ENCODE measurements around the gene HAPLN3.

Gene HAPLN3

GRCh38 chr15:88866295-88866881, 29.0 kb downstream of the HAPLN3 start:
- H3K4me3 ChIP-seq (ENCODE audit: low read length, poor library complexity, severe bottlenecking), result no peak overlapping the region
- H4K20me1 ChIP-seq (ENCODE audit: insufficient read depth, low read length, poor library complexity, severe bottlenecking), result no peaks in the 10 kb centered on the region
- H3K4me1 ChIP-seq (ENCODE audit: insufficient read depth, low read length, poor library complexity, severe bottlenecking), result no peaks in the 10 kb centered on the region
- no peak overlapping the region for H2AFZ ChIP-seq (ENCODE audit: low read length)
- H3K79me2 ChIP-seq (ENCODE audit: insufficient read depth, low read length), result no peaks in the 10 kb centered on the region
- no peaks in the 10 kb centered on the region for H3K36me3 ChIP-seq (ENCODE audit: insufficient read depth, low read length)
- no peak for TF ChIP-seq CTCF (conservative IDR thresholded peaks at IDR 0.05; ENCODE audit: low read length)
- no peak for TF ChIP-seq EZH2phosphoT487 (IDR thresholded peaks at IDR 0.05; ENCODE audit: borderline replicate concordance)
- no peaks in the 10 kb centered on the region for H3K9me3 ChIP-seq (ENCODE audit: insufficient read depth, low read depth, low read length)
- H3K4me2 ChIP-seq (ENCODE audit: low read depth, low read length, poor library complexity, severe bottlenecking), result no peak overlapping the region
- H3K9ac ChIP-seq (ENCODE audit: low read depth, low read length, poor library complexity, severe bottlenecking), result no peak overlapping the region
- H3K27me3 ChIP-seq (ENCODE audit: insufficient read depth, low read length, poor library complexity, severe bottlenecking), result no peaks in the 10 kb centered on the region
- H3K9me2 ChIP-seq (replicated peaks; ENCODE audit: low read depth, low read length), result no peaks in the 10 kb centered on the region
- H3F3A ChIP-seq (ENCODE audit: low read depth), result no peaks in the 10 kb centered on the region

- H3K9me2 ChIP-seq (replicated peaks; ENCODE audit: low read depth, low read length), result no peaks in the 10 kb centered on the region
- H3K4me2 ChIP-seq (ENCODE audit: low read depth, low read length, poor library complexity, severe bottlenecking), result no peak overlapping the region
- no peaks in the 10 kb centered on the region for H4K20me1 ChIP-seq (ENCODE audit: insufficient read depth, low read length, poor library complexity, severe bottlenecking)
- no peaks in the 10 kb centered on the region for H3K4me1 ChIP-seq (ENCODE audit: insufficient read depth, low read length, poor library complexity, severe bottlenecking)
- no peaks in the 10 kb centered on the region for H3K9me3 ChIP-seq (ENCODE audit: insufficient read depth, low read depth, low read length)
- TF ChIP-seq EZH2phosphoT487 (IDR thresholded peaks at IDR 0.05; ENCODE audit: borderline replicate concordance) (no peak), CTCF (conservative IDR thresholded peaks at IDR 0.05; ENCODE audit: low read length) (no peak)
- no peaks in the 10 kb centered on the region for H3K27me3 ChIP-seq (ENCODE audit: insufficient read depth, low read length, poor library complexity, severe bottlenecking)
- no peak overlapping the region for H3K9ac ChIP-seq (ENCODE audit: low read depth, low read length, poor library complexity, severe bottlenecking)
- H3F3A ChIP-seq (ENCODE audit: low read depth), result no peaks in the 10 kb centered on the region
- no peak overlapping the region for H3K4me3 ChIP-seq (ENCODE audit: low read length, poor library complexity, severe bottlenecking)
- H2AFZ ChIP-seq (ENCODE audit: low read length), result no peak overlapping the region
- no peaks in the 10 kb centered on the region for H3K36me3 ChIP-seq (ENCODE audit: insufficient read depth, low read length)
- no peaks in the 10 kb centered on the region for H3K79me2 ChIP-seq (ENCODE audit: insufficient read depth, low read length)
Observed at GRCh38 chr15:88865498-88866099, 29.7 kb downstream of the HAPLN3 start.

GRCh38 chr15:88864861-88865497, 30.4 kb downstream of the HAPLN3 start:
- no peaks in the 10 kb centered on the region for H3K4me1 ChIP-seq (ENCODE audit: insufficient read depth, low read length, poor library complexity, severe bottlenecking)
- H3K4me2 ChIP-seq (ENCODE audit: low read depth, low read length, poor library complexity, severe bottlenecking), result no peak overlapping the region
- H3K27me3 ChIP-seq (ENCODE audit: insufficient read depth, low read length, poor library complexity, severe bottlenecking), result no peaks in the 10 kb centered on the region
- no peaks in the 10 kb centered on the region for H3F3A ChIP-seq (ENCODE audit: low read depth)
- H3K79me2 ChIP-seq (ENCODE audit: insufficient read depth, low read length), result no peaks in the 10 kb centered on the region
- TF ChIP-seq CTCF (conservative IDR thresholded peaks at IDR 0.05; ENCODE audit: low read length), result no peak
- TF ChIP-seq EZH2phosphoT487 (IDR thresholded peaks at IDR 0.05; ENCODE audit: borderline replicate concordance), result no peak
- H3K9me3 ChIP-seq (ENCODE audit: insufficient read depth, low read depth, low read length), result no peaks in the 10 kb centered on the region
- no peak overlapping the region for H2AFZ ChIP-seq (ENCODE audit: low read length)
- H3K4me3 ChIP-seq (ENCODE audit: low read length, poor library complexity, severe bottlenecking), result no peak overlapping the region
- H3K36me3 ChIP-seq (ENCODE audit: insufficient read depth, low read length), result no peaks in the 10 kb centered on the region
- no peaks in the 10 kb centered on the region for H3K9me2 ChIP-seq (replicated peaks; ENCODE audit: low read depth, low read length)
- no peak overlapping the region for H3K9ac ChIP-seq (ENCODE audit: low read depth, low read length, poor library complexity, severe bottlenecking)
- H4K20me1 ChIP-seq (ENCODE audit: insufficient read depth, low read length, poor library complexity, severe bottlenecking), result no peaks in the 10 kb centered on the region
